ENCODE results near the gene YIPF1. TPM values are rescaled to one million over a fixed set of nuclear protein-coding genes. Genes with fewer than 3 reads are reported as not detected.

Gene YIPF1
- total and polyA plus RNA-seq, 11 donors, result 8.7 to 29.5 (median 14.4) TPM

DNA sequence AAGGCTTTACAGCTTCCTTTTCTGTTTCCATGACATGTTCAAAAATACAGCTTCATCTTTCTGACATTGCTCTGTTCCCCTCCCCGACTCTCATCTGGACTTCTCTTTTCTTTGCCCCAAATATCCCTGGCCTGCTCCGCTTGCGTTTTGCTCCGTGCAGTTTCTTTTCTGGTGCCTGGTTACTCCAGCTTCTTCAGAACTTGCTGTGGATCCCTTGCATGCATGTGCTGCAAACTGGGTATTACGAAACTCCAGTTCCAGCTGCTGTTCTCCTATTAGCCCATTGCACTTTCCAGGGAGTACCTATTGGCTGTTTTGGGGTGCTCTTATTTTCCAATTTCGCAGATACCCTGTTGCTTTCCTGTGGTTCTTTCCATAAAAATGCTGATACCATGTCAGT, 41.6 kb downstream of the YIPF1 start:
- 87 to 94% (median 92%) methylated on average over 6 of the region's 6 CpGs for WGBS, 4 donors
- no peak overlapping the region for H3K27ac ChIP-seq
- peaks cover 0 to 19% (median 13%) of the 10 kb centered on the region in 9 donors for H3K36me3 ChIP-seq
- TF ChIP-seq POLR2A (IDR thresholded peaks at IDR 0.05), result no peak
- TF ChIP-seq, protein P1, sequence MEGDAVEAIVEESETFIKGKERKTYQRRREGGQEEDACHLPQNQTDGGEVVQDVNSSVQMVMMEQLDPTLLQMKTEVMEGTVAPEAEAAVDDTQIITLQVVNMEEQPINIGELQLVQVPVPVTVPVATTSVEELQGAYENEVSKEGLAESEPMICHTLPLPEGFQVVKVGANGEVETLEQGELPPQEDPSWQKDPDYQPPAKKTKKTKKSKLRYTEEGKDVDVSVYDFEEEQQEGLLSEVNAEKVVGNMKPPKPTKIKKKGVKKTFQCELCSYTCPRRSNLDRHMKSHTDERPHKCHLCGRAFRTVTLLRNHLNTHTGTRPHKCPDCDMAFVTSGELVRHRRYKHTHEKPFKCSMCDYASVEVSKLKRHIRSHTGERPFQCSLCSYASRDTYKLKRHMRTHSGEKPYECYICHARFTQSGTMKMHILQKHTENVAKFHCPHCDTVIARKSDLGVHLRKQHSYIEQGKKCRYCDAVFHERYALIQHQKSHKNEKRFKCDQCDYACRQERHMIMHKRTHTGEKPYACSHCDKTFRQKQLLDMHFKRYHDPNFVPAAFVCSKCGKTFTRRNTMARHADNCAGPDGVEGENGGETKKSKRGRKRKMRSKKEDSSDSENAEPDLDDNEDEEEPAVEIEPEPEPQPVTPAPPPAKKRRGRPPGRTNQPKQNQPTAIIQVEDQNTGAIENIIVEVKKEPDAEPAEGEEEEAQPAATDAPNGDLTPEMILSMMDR (IDR thresholded peaks at IDR 0.05), result no peak
- no peaks in the 10 kb centered on the region for H3K27me3 ChIP-seq
- H3K9me3 ChIP-seq, result peaks cover 0 to 6% (median 0%) of the 10 kb centered on the region in 12 donors
- DNase-seq (no peak), ATAC-seq (no peak)
- intact Hi-C loops (cut with DNase I), result no loop called here
- no peak overlapping the region for H3K4me3 ChIP-seq
- H3K4me1 ChIP-seq, result no peaks in the 10 kb centered on the region

DNA sequence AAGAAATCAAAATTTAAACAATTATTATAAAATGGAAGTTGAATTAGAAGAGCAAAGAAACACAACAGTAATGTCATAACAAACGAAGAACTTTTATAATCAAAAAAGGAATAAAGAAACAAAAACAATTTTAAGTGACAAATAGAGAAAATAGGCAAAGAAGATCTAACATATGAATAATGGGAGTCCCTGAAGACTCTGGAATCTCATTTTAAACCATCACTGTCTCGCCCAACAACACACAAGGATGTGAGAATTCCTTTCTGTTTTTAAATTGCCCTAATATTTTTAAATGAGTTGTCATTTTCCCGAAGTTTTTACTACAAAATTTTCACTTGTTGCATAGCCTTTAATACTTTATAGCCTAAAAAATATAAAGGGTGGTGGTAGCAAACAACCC, 47.2 kb downstream of the YIPF1 start:
- H3K4me3 ChIP-seq, result no peak overlapping the region
- ATAC-seq, result no peak
- peaks cover 0 to 22% (median 12%) of the 10 kb centered on the region in 12 donors for H3K9me3 ChIP-seq
- no peak for DNase-seq
- WGBS, 4 donors, result 75 to 88% (median 86%) methylated on average over 3 of the region's 3 CpGs
- H3K36me3 ChIP-seq, result no peaks in the 10 kb centered on the region
- H3K27ac ChIP-seq, result no peak overlapping the region
- TF ChIP-seq POLR2A (IDR thresholded peaks at IDR 0.05), result no peak
- TF ChIP-seq, protein P1 (IDR thresholded peaks at IDR 0.05), result no peak
- peaks cover 0 to 9% (median under 1%) of the 10 kb centered on the region in 12 donors for H3K4me1 ChIP-seq
- H3K27me3 ChIP-seq, result no peaks in the 10 kb centered on the region
- intact Hi-C loops (cut with DNase I), result loop anchor here in 1 of 10 donors (5.0 kb wide), 1 partner anchor 210 kb away; the partner anchor contains the start of genes TCEANC2 and TMEM59

DNA sequence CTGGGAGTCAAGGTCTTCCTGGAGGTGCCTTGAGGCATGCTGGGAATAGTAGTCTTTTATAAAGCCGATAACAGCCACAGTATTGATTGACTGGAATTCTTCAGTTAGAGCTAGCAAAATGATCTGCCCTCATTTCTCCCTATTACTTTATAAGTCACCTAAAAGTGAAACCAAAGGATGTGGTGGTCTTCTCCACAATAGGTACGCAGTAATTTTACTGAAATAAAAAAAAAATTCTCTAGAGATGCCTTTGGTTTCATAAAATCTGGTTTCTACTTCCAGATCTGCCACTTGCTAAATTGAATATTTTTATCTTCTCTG, 51.0 kb downstream of the YIPF1 start:
- TF ChIP-seq, protein P1 (IDR thresholded peaks at IDR 0.05), result no peak
- TF ChIP-seq POLR2A (IDR thresholded peaks at IDR 0.05), result no peak
- H3K27me3 ChIP-seq, result no peaks in the 10 kb centered on the region
- DNase-seq (no peak), ATAC-seq (no peak)
- intact Hi-C loops (cut with DNase I), result loop anchor here in 3 of 10 donors (5.0 kb wide), 3 partner anchors 49 to 214 kb away; partner anchors contain the start of genes IFT25 (in 1 of the 3), LRRC42 (in 1 of the 3), TCEANC2 (in 1 of the 3) and TMEM59 (in 1 of the 3)
- peaks cover 0 to 18% (median 5%) of the 10 kb centered on the region in 12 donors for H3K4me1 ChIP-seq
- H3K9me3 ChIP-seq, result peaks cover 0 to 21% (median 12%) of the 10 kb centered on the region in 12 donors
- peak overlapping the region in 11 of 12 donors; percentile 60 to 98 (median 85) for H3K4me3 ChIP-seq
- WGBS, 4 donors, result 4 to 13% (median 7%) methylated on average over 2 of the region's 2 CpGs
- no peaks in the 10 kb centered on the region for H3K36me3 ChIP-seq
- peak overlapping the region in 11 of 12 donors; percentile 90 to 99 (median 97) for H3K27ac ChIP-seq

DNA sequence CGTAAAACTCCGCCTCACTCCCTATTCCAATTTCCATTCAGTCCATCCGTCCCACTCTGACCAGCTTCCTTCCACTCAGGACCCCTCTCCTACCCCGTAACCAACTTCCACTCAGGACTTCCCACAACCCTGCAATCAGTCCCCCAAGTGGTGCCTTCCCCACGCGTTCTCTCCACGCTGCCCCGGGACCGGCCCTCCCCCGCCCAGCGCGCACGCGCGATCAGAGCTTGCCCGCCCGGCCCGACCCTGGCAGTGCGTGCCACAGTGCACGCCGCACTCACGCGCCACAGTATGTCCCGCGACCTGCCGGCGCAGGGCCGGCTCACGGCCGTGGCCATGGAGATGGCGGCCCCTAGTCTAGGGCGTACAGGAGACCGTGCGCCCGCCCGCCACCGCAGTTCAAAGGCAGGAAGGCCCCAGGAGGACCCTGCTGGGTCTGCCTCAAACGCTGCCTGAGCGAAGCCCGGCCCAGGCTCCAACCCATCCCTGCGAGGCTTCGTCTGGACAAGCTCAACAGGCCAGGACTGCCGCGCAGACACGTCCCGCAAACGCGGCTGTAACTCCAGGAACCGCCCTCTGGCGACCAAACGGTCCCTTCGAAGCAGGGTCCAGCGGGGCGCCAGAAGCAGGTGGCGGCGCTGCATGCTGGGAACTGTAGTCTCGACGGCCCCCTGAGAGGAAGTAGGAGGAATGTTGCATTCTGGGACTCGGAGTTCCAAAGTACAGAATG, 51.5 kb downstream of the YIPF1 start, which contains the start of gene NDC1:
Gene NDC1 (minus strand): TSS at position 373 of the 730 bp plus-strand sequence. CDS start 35 bp downstream, at position 338.
- ATAC-seq, result peak; percentile 97 to 99 (median 98)
- TF ChIP-seq, protein P1 (IDR thresholded peaks at IDR 0.05), result peak in 4 of 12 donors; percentile 9 to 49 (median 40)
- TF ChIP-seq POLR2A (IDR thresholded peaks at IDR 0.05), result peak in 1 of 2 donors; percentile 34
- intact Hi-C loops (cut with DNase I), result loop anchor here in 3 of 10 donors (5.0 kb wide), 3 partner anchors 49 to 214 kb away; partner anchors contain the start of genes IFT25 (in 1 of the 3), LRRC42 (in 1 of the 3), TCEANC2 (in 1 of the 3) and TMEM59 (in 1 of the 3)
- Histone ChIP-seq H3K27ac (peak within 1 kb of the TSS; percentile 90 to 99 (median 96)), H3K27me3 (no peaks in the 10 kb centered on the region), H3K4me1 (peaks cover 0 to 18% (median 5%) of the 10 kb centered on the region in 12 donors), H3K4me3 (peak within 1 kb of the TSS; percentile 60 to 98 (median 84)), H3K36me3 (no peaks in the 10 kb centered on the region), H3K9me3 (peaks cover 0 to 16% (median 12%) of the 10 kb centered on the region in 12 donors)
- 0 to 1% (median 1%) methylated on average over 41 to 59 of the region's 59 CpGs for WGBS, 4 donors
- DNase-seq, result peak; percentile 91 to 93 (median 93)

All from heart left ventricle (tissue), 16 donors.